IPS-20b (cell line): Measurements from ENCODE around the gene ARFGEF2.
A peak's percentile ranks its signal among the peaks of the same experiment; 100 is the strongest.

Experiments used
- H3K27ac ChIP-seq: one replicate; pipeline ENCODE4 v1.5.1; 2013; ENCODE audit warnings: low read length
- H3K27me3 ChIP-seq: 2 replicates; pipeline ENCODE4 v1.6.1; 2013; ENCODE audit warnings: mild to moderate bottlenecking, low read length, inconsistent platforms; ENCODE audit not compliant: insufficient read depth
- H3K36me3 ChIP-seq: 2 replicates; pipeline ENCODE4 v1.6.1; 2013; ENCODE audit warnings: low read depth, mild to moderate bottlenecking, inconsistent platforms, low read length, moderate library complexity; ENCODE audit not compliant: insufficient read depth
- H3K4me1 ChIP-seq: 2 replicates; pipeline ENCODE4 v1.6.1; 2013; ENCODE audit warnings: mild to moderate bottlenecking, control low read depth, inconsistent platforms, low read length, moderate library complexity; ENCODE audit not compliant: insufficient read depth
- H3K4me3 ChIP-seq: 2 replicates; pipeline ENCODE4 v1.5.1; 2013; ENCODE audit warnings: mild to moderate bottlenecking, low read length, inconsistent platforms
- H3K9ac ChIP-seq: 2 replicates; pipeline ENCODE4 v1.6.1; 2013; ENCODE audit warnings: low read depth, mild to moderate bottlenecking, inconsistent platforms, low read length, moderate library complexity
- H3K9me3 ChIP-seq: 2 replicates; pipeline ENCODE4 v1.6.1; 2013; ENCODE audit warnings: mild to moderate bottlenecking, low read depth, low read length, inconsistent platforms; ENCODE audit not compliant: insufficient read depth

Gene ARFGEF2

DNA sequence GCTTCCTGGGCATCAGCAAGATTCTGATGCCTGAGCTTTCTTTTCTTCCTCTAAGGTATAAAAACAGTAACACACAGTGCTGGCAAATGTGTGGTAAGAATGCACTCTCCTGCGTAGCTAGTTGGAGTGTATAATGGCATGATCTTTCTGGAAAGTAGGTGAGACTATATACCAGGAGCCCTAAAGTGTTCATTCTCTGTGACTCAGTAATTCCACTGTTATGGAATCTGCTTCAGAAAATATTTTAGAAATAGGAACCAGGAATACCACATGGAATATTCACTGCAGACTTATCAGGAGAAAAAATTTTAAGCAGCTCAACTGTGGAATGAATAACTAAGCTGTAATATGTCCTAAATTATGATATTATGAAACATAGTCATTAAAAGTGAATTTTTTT, 107.7 kb downstream of the ARFGEF2 start:
- H3K9ac ChIP-seq, result no peak overlapping the region
- peaks cover 64% of the 10 kb centered on the region for H3K36me3 ChIP-seq
- no peaks in the 10 kb centered on the region for H3K4me1 ChIP-seq
- H3K27ac ChIP-seq, result no peak overlapping the region
- H3K27me3 ChIP-seq, result no peaks in the 10 kb centered on the region
- no peak overlapping the region for H3K4me3 ChIP-seq
- no peaks in the 10 kb centered on the region for H3K9me3 ChIP-seq

DNA sequence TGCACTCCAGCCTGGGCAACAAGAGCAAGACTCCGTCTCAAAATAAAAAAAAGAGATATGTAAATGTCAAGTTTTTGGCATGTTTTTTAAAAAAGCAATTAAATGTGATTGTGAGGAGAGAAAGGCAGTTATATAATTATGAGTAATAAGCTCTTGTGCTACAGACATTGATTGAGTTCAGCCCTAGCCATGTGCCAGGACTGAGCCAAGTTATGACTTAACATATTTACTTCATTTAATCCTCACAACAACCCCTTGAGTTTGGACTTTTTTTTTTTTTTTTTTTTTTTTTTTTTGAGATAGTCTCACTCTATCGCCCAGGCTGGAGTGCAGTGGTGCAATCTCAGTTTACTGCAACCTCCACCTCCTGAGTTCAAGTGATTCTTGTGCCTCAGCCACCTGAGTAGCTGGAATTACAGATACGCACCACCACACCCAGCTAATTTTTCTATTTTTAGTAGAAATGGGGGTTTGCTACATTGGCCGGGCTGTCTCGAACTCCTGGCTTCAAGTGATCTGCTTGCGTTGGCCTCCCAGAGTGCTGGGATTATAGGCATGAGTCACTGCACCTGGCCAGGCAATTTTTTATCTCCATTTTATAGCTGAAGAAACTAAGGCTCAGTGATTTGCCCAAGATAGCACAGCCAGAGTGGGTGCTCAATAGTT, 109.6 kb downstream of the ARFGEF2 start:
- H3K4me1 ChIP-seq, result no peaks in the 10 kb centered on the region
- no peaks in the 10 kb centered on the region for H3K27me3 ChIP-seq
- H3K27ac ChIP-seq, result no peak overlapping the region
- no peak overlapping the region for H3K9ac ChIP-seq
- no peak overlapping the region for H3K4me3 ChIP-seq
- peaks cover 57% of the 10 kb centered on the region for H3K36me3 ChIP-seq
- no peaks in the 10 kb centered on the region for H3K9me3 ChIP-seq

DNA sequence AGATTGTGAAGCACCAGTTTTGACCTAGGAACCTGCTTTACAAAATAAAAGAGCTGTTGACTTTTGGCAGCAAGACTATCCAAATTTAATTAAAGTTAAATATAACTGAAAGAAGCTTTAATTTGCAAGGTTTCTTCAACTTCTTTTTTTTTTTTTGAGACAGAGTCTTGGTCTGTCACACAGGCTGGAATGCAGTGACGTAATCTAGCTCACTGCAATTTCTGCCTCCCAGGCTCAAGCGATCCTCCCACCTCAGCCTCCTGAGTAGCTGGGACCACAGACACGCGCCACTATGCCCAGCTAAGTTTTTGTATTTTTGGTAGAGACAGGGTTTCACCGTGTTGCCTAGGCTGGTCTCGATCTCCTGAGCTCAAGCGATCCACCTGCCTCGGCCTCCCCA, 110.9 kb downstream of the ARFGEF2 start:
- H3K27ac ChIP-seq, result no peak overlapping the region
- H3K4me3 ChIP-seq, result no peak overlapping the region
- no peak overlapping the region for H3K9ac ChIP-seq
- no peaks in the 10 kb centered on the region for H3K4me1 ChIP-seq
- no peaks in the 10 kb centered on the region for H3K27me3 ChIP-seq
- H3K36me3 ChIP-seq, result peaks cover 52% of the 10 kb centered on the region
- no peaks in the 10 kb centered on the region for H3K9me3 ChIP-seq

DNA sequence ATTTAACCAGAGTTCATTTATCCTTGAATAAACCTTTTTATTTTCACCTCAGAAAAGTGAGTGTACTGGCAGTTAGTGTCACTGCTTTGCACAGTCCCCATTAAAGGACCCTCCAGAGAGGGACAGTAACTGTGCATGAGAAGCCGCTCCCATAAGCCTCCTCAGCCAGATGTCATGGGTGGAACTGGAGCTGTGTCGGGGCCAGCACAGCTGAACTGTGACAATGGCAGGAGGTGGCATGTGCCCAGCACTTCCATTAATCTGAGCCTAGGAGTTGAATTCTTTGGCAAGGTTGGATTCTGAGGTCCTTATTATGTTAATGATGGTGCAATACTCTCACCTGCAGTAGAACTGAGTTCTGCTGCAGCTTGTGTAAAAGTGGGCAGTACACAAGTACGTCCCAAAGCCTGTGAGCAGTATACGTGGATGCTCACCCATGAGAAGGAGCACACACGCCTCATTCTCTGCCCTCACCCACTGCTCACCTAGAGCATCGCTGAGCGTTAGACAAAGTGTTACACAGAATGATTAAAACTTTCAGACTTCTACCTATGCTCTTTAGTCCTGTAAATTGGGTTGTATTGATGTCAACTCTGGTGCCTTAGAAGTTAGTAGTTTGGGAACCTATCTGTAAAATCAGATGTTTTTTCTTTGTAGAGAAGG, 112.7 kb downstream of the ARFGEF2 start:
- Histone ChIP-seq H3K9ac (no peak overlapping the region), H3K4me1 (no peaks in the 10 kb centered on the region), H3K4me3 (no peak overlapping the region), H3K27ac (no peak overlapping the region), H3K27me3 (no peaks in the 10 kb centered on the region), H3K9me3 (no peaks in the 10 kb centered on the region), H3K36me3 (peaks cover 37% of the 10 kb centered on the region)

DNA sequence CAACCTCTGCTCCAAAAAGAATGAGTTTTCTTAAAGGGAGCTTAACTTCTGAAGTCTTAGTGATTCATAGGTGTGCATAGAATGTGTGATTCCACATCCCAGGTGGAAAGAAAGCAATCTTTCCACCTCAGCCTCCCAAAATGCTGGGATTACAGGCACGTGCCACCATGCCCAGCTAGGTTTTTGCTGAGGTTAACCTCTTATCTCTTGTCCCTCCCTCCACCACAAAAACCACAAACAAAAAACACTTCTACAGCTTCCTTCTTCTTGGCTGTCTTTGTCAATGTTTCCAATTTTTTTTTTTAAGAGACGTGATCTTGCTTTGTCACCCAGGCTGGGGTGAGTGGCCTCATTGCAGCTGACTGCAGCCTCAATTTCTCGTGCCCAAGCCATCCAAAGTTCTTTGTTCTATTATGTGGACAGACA, 116.5 kb downstream of the ARFGEF2 start:
- no peak overlapping the region for H3K9ac ChIP-seq
- H3K4me3 ChIP-seq, result no peak overlapping the region
- no peaks in the 10 kb centered on the region for H3K4me1 ChIP-seq
- no peaks in the 10 kb centered on the region for H3K27me3 ChIP-seq
- peaks cover 21% of the 10 kb centered on the region for H3K36me3 ChIP-seq
- H3K27ac ChIP-seq, result no peak overlapping the region
- no peaks in the 10 kb centered on the region for H3K9me3 ChIP-seq

DNA sequence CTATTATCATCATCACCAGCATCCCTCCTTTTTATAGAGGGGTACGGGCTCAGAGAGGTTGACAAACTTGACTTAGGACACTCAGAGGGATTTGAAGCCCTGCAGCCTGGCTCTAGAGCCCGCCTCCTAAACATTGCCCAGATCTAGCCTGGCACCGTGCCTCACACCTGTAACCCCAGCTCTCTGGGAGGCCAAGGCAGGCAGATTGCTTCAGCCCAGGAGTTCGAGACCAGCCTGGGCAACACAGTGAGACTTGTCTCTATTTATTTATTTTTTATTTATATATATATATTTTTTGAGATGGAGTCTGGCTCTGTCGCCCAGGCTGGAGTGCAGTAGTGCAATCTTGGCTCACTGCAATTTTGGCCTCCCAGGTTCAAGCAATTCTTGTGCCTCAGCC, 118.3 kb downstream of the ARFGEF2 start:
- no peak overlapping the region for H3K27ac ChIP-seq
- H3K4me3 ChIP-seq, result no peak overlapping the region

DNA sequence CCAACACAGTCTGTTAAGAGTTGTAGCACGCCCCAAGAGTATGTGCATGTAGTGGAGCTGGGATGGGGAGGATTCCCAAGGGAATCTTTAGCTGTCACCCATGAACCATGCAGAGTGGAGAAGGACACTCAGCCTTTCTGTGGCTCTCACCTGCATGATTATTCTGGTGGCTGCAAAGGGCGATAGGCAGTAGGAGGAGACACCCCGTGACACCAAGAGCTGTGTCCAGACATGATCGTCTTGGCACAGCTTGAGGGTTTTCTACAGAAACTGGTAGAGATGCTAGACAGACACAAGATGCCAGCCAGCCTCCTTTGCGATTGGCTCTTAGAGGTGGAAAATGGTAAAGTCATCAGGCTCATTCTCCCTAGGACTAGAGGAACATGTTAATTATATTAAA, 121.5 kb downstream of the ARFGEF2 start:
- Histone ChIP-seq H3K27me3 (no peaks in the 10 kb centered on the region), H3K36me3 (peaks cover 7% of the 10 kb centered on the region; the same call in 1 of the 2 replicates), H3K27ac (no peak overlapping the region), H3K4me1 (peaks cover 3% of the 10 kb centered on the region; the same call in 1 of the 2 replicates), H3K4me3 (no peak overlapping the region), H3K9me3 (no peaks in the 10 kb centered on the region), H3K9ac (no peak overlapping the region)

More for the DNA sequence above, 118.3 kb downstream of the ARFGEF2 start:
- Histone ChIP-seq H3K9ac (no peak overlapping the region), H3K9me3 (no peaks in the 10 kb centered on the region), H3K4me1 (no peaks in the 10 kb centered on the region), H3K27me3 (no peaks in the 10 kb centered on the region), H3K36me3 (peaks cover 3% of the 10 kb centered on the region; the same call in 1 of the 2 replicates)

DNA sequence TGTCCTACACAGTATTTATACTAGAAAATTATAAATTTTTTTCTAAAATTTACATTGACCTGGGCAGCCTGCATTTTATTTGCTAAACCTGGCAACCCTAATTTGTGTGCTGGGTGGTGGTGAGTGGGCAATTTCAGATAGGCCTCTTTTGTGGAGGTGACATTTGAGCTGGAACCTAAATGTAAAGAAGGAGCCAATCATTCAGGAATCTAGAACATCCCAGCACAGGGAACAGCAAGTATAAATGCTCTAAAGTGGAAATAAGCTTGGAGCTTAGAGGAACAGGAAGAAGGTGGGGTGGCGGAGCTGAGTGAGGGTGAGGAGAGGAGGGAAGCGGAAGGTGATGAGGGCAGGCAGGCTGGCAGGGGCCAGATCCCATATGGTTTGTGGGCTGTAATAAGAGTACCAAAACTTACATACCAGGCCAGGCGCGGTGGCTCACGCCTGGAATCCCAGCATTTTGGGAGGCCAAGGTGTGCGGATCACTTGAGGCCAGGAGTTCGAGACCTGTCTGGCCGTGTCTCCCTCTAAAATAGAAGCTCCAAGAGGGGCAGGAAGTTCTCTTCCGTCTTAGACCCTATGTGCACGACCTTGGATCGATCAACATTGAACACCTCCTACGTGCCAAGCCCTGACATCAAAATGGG, 124.1 kb downstream of the ARFGEF2 start:
- H3K9me3 ChIP-seq, result no peaks in the 10 kb centered on the region
- peak overlapping the region; percentile 90 for H3K27ac ChIP-seq
- H3K36me3 ChIP-seq, result peaks cover 26% of the 10 kb centered on the region
- H3K4me1 ChIP-seq, result peaks cover 7% of the 10 kb centered on the region; the same call in 1 of the 2 replicates
- H3K4me3 ChIP-seq, result peak overlapping the region; percentile 98
- H3K9ac ChIP-seq, result peak overlapping the region; percentile 100
- no peaks in the 10 kb centered on the region for H3K27me3 ChIP-seq

DNA sequence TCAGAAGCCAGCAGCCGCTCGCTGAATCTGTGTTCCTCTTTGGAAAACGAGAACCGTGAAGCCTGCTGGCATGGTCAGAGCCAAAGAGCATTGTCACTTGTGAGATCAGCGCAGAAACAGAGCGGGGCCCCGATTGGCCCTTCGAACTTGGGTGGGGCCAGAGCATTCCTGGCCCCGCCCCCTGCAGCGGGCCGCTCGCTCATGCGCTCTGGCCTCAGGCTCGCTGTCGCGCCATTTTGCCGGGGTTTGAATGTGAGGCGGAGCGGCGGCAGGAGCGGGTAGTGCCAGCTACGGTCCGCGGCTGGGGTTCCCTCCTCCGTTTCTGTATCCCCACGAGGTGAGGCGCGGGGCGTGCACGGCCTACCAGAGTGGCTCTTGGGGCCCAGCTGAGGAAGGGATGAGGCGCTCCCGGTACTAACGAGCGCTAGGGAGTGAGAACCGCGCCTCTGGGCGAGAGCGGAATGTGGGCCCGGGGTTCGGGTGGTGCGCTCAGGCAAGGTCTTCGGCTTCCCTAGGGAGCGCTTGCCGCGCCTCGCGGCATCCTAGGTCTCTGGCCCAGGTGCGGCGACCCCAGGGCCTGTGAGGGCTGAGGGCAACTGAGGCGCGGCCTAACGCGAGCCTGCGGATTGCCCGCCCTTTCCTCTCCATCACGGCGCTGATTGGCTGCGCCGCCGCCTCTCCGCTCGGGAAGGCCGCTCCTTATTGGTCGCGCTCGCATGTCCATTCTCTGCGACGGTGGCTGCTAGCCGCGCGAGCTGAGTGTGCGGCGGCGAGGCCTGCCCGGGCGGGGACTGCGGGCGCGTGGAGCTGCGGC, 124.8 kb downstream of the ARFGEF2 start, which contains the start of gene CSE1L:
TSS of gene CSE1L (plus strand) at position 226 of the 814 bp plus-strand sequence. CDS start 12,152 bp downstream, outside the sequence.
- H3K4me1 ChIP-seq, result peaks cover 7% of the 10 kb centered on the region; the same call in 1 of the 2 replicates
- H3K9ac ChIP-seq, result peak within 1 kb of the TSS; percentile 100
- no peaks in the 10 kb centered on the region for H3K9me3 ChIP-seq

DNA sequence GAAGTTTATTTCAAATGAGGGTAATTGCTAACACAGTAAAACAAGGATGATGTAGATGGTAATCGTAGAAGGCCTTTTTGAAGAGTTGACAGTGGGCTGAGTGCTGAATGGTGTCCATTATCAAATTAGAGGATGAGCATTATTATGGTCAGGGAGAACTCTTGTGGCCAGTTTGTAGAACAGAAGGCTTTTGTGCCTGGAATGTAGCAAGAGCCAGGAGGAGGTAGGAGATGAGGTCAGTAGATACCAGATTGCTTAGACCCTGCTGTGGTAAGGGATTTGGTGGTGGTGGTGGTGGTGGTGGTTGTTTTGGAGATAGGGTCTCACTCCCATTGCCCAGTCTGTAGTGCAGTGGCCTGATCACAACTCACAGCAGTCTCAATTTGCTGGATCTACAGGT, 130.8 kb downstream of the ARFGEF2 start:
- no peaks in the 10 kb centered on the region for H3K27me3 ChIP-seq
- no peak overlapping the region for H3K9ac ChIP-seq
- H3K4me3 ChIP-seq, result peak overlapping the region; percentile 21; the same call in 1 of the 2 replicates
- no peak overlapping the region for H3K27ac ChIP-seq
- H3K4me1 ChIP-seq, result peaks cover 13% of the 10 kb centered on the region
- peaks cover 62% of the 10 kb centered on the region for H3K36me3 ChIP-seq
- H3K9me3 ChIP-seq, result no peaks in the 10 kb centered on the region

More for the DNA sequence above, 124.8 kb downstream of the ARFGEF2 start, which contains the start of gene CSE1L:
- Histone ChIP-seq H3K27me3 (no peaks in the 10 kb centered on the region), H3K4me3 (peak within 1 kb of the TSS; percentile 98), H3K27ac (peak within 1 kb of the TSS; percentile 99), H3K36me3 (peaks cover 33% of the 10 kb centered on the region)

DNA sequence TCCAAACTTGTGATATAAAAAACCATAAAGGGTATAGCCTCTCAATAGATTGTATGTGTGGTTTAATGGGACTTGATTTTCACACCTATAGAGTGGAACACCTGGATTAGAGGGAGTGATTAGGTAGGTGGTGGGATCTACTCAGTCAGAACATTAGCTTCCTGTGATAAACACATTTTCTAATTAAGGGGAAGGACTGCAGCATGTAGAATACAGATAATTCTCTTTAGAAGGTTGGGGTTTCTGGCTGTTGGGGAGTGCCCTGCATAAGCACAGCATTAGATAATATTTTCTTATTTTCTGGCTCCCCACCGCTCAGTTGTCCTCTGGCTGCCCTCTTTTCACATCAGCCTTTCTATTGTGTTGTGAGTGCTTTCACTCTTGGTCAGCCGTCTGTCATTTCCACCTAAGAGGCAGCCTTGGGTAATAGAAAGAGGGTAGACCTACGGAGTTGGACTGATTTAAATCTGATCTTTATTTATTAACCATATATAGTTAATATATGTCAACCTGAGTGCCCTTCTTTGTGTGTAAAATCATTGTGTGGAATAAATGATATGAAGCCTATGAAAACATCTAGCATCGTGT, 132.6 kb downstream of the ARFGEF2 start:
- Histone ChIP-seq H3K4me3 (no peak overlapping the region), H3K9me3 (no peaks in the 10 kb centered on the region), H3K4me1 (peaks cover 6% of the 10 kb centered on the region), H3K27ac (no peak overlapping the region), H3K27me3 (no peaks in the 10 kb centered on the region), H3K36me3 (peaks cover 64% of the 10 kb centered on the region), H3K9ac (no peak overlapping the region)
